CD4-positive, alpha-beta T cell treated with Interferon alpha-2 for 1 hour (primary cell): ENCODE data around the gene KCTD10.
"Not testable (repeated sequence)": the region's sequence is repeated elsewhere in the genome, so short reads cannot be mapped to it uniquely, and the experiment has no call there.

Source experiments
- DNase-seq, 2 donors: peaks; one replicate each; pipeline ENCODE4 v3.0.0-alpha.2; 2020 to 2022

KCTD10 gene

DNA sequence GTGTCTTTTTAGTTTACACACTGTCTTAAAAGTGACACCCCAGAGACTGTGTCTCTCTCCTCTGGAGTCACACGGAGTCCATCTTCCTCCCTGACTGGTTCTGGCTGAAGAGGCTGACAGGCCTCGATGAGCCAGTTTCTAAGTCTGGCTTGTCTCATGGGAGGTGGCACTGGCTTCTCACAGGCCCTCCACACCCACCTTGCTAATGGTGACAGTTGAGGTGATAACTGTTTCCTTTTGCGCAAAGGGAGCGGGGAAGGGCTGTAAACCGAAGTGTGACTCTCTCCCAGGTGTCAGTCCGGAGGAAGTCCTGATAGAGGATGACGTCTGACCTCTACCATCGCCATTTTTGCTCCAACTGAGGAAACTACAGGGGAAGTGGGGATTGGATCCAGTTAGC, 30.2 kb downstream of the KCTD10 start:
- DNase-seq = no peak

DNA sequence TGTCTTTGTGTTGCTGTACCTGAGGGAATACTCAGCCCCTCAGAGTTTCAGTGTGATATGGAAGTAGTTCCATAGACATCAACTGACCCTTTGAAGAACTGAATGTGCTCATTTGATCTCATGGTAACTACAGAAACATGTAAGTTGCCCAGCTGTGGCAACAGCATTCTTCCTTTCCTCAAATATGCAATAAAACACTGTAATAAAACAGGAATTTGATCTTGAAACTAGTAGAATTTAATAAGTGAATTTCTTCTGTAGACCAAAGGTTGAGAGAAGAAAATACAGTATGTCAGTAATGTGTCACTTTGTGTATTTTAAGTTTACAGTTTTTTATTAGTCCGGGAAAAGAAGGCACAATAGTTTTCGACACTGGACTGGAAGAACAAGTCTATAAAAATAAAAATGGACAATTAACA, 31.9 kb downstream of the KCTD10 start:
- DNase-seq = no peak

GRCh38 chr12:109444259-109444658, 32.8 kb downstream of the KCTD10 start:
- no peak for DNase-seq

- no peak for DNase-seq
Observed at GRCh38 chr12:109443794-109444193, 33.3 kb downstream of the KCTD10 start.

- DNase-seq = no peak
Observed at GRCh38 chr12:109440851-109441490, 36.1 kb downstream of the KCTD10 start.

DNA sequence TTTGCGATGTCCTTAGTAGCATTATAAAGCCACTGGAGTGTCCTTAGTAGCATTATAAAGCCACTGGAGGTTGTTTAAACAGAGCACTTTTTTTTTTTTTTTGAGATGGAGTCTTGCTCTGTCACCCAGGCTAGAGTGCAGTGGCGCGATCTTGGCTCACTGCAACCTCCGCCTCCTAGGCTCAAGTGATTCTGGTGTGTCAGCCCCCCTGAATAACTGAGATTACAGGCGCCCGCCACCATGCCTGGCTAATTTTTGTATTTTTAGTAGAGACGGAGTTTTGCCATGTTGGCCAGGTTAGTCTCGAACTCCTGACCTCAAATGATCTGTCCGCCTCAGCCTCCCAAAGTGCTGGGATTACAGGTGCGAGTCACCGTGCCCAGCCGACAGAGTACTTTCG, 37.1 kb downstream of the KCTD10 start:
- DNase-seq = not testable (repeated sequence)

- DNase-seq = no peak
Observed at GRCh38 chr12:109439181-109439580, 37.9 kb downstream of the KCTD10 start.

DNA sequence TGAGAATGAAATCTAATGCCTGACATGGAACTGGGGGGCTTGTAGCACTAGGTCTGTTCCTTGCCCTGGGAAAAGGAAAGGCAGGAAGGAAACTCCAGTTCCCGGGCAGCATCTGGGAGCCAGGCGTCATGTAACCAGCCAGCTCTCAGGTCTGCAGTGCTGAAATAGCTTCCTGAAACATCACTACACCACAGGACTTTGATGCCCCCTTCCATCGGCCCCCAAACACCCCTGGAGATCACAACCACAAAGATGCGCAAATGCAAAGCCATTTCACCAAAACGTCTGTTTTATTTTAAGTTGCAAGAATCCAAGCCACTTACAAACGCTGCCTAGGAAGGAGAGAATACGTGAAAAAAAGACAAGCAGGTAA, 40.9 kb downstream of the KCTD10 start:
- DNase-seq = no peak

- DNase-seq = no peak
Observed at GRCh38 chr12:109435428-109436187, 41.5 kb downstream of the KCTD10 start.

DNA sequence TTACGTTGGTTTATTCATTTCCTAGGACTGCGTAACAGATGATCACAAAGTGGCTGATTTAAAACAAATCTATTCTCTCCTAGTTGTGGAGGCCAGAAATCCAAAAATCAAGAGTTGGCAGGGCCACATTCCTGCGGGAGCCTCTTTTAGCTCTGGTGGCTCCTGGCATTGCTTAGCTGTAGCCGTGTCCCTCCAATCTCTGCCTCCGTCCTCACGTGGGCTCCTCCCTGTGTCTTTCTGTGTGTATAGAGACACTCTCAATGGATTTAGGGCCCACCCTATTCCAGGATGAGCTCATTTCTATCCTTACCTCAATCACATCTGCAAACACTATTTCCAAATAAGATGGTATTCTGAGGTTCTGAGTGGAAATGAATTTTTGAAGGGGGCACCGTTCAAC, 42.5 kb downstream of the KCTD10 start:
- no peak for DNase-seq

GRCh38 chr12:109433618-109434017, 43.5 kb downstream of the KCTD10 start:
- no peak for DNase-seq

DNA sequence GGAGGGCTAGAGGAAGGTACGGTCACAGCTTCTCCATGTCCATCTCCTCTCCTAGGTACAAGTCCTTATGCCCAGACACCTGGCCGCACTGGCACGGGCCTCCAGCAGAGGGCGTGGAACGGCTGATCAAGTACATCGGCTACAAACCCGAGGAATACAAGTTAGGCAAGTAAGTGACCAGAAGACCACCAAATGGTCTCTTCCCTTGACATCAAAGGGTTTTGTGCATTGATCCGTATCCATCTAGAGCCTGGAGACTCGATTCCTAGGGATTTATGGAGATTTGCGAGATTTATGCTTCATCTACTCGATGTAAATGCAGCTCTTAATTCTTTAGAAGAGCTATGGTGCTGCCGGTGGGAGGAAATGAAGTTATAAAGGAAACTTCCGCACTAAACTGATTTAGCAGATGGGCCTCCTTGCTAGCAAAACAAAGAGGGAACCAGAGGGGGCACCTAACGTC, 44.2 kb downstream of the KCTD10 start:
- peak; percentile 68 to 76 for DNase-seq

- DNase-seq = no peak
Observed at GRCh38 chr12:109432431-109432830, 44.7 kb downstream of the KCTD10 start.

DNA sequence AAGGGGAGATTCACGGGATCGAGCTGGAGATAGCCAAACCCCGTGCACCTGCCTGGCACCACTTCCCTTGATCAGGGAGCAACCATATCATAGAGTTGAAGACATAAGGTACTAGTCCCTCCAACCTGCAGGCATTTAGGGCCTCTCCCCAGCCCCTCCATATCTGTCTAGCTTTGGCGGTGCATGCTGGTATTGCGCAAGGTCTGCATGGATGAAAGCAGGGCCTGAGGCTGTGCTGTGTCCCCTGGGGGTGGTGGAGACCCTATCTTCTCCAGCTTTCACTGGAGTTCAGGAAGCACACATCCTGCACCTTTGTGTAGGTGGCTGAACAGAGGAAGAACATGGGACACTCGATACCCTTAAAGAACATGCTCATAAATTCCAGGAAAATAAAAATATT, 46.9 kb downstream of the KCTD10 start:
- no peak for DNase-seq

- DNase-seq = not testable (repeated sequence)
Observed at GRCh38 chr12:109428804-109429203, 48.3 kb downstream of the KCTD10 start.

GRCh38 chr12:109428037-109428629, 49.0 kb downstream of the KCTD10 start:
- DNase-seq = peak; percentile 72

DNA sequence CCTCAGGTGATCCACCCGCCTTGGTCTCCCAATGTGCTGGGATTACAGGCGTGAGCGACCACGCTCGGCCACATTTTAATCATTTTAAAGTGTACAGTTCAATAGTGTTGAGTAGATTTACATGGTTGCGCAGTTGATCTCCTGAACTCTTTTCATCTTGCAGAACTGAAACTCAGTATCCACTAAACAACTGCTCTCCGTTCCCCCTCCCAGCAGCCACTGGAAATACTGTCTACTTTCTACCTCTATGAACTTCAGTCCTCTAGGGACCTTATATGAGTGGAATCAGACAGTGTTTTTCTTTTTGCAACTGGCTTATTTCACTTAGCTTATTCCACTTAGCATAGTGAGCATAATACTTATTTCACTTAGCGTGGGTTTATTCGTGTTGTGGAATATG, 53.7 kb downstream of the KCTD10 start:
- no peak for DNase-seq

DNA sequence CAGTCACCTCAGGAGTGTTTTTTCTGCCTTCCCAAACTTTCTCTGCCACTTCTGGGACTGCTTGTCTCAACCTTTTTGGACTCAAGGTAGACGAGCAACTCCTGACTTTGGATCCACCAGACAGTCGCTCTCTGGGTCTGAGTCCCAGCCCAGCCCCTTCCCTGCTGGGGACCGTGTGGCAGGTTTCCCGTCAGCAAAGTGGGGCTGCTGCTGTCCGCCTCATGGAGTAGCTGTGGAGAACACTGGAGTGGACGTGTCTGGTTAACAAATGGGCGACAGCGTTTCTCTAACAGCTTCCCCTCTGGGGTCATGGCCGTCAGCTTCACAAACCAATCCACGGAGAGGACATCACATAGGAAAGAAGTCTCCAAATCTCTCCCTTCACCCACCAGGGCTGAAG, 54.8 kb downstream of the KCTD10 start:
- no peak for DNase-seq

DNA sequence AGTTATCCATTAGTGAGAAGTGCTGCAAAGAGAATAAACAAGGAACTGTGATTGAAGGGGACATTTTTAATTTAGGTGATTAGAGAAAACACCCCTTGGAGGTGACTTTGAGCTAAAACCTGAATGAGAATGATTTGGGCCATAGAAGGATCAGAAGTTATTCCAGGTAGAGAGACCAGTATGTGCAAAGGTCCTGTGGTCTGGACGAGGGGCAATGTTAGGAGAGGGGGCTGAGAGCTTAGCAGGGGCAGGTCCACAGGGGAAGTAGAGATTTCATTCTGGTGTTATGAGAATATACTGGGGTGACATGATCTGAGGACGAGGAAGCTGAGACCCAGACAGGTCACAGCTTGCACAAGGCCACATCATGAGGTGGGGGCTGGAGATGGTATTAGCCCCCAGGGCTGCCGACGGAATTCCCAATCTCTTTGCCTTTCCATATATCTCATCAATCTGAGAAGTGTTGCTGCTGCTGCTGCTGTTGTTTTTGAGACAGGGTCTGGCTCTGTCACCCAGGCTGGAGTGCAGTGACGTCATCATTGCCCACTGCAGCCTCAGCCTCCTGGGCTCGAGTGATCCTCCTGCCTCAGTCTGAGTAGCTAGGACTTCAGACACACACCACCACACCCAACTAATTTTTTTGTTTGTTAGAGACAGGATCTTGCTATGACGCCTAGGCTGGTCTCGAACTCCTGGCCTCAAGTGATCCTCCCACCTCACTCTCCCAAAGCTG, 55.6 kb downstream of the KCTD10 start:
- no peak for DNase-seq

DNA sequence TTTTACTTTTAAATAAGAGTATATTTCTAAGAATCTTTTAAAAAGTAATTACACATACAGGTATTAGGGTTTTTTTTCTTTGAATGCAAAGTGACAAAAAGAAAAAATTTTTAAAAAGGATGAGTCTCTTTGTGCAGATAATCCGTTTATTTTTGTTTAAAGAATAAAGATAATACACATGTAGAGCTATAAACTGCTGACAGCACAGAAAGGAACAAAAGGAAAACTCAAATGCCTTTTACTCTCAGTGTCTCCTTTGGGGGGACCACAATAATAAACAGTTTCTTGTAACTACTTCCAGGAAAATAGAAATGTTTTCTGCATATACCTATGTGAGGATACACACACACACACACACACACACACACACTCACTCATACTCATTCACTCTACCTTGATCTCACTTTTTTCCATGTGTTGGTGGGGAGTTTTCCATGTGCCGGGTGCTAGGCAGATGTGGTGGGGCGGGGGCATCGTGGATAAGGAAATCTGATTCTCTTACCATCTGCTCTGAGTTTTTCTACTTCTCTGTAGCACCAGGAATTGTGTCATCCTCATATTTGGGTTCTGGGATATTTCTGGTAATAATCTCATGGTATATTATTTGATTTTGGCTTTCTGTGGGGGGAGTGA, 58.1 kb downstream of the KCTD10 start:
- DNase-seq = no peak

GRCh38 chr12:109406147-109406546, 71.0 kb downstream of the KCTD10 start:
- DNase-seq = not testable (repeated sequence)

GRCh38 chr12:109404841-109405240, 72.3 kb downstream of the KCTD10 start:
- not testable (repeated sequence) for DNase-seq
